ENCODE data around the gene TUG1. TPM values are rescaled to one million over a fixed set of nuclear protein-coding genes. Genes with fewer than 3 reads are reported as not detected.

The TUG1 gene
- total RNA-seq, 6 experiments from 2014 or later: 49.8 to 61.8 (median 56.3) TPM

GRCh38 chr22:30996462-30996861 is 27.4 kb downstream of the TUG1 start:
- TF ChIP-seq CTCF (IDR thresholded peaks at IDR 0.05): no peak
- Mint-ChIP-seq H3K4me1 (ENCODE audit: low read depth) (no peaks in the 10 kb centered on the region), H3K27me3 (ENCODE audit: insufficient read depth) (peaks cover 13% of the 10 kb centered on the region), H3K4me3 (no peak overlapping the region), H3K27ac (no peak overlapping the region), H3K36me3 (ENCODE audit: low read depth) (no peaks in the 10 kb centered on the region), H3K9me3 (0 out of 2 replicates have a peak, but pooled peaks cover 4% of the 10 kb centered on the region)
- no peak for DNase-seq

GRCh38 chr22:30998329-30998728 is 29.3 kb downstream of the TUG1 start:
- Mint-ChIP-seq H3K4me1 (ENCODE audit: low read depth) (no peaks in the 10 kb centered on the region), H3K4me3 (no peak overlapping the region), H3K9me3 (no peaks in the 10 kb centered on the region), H3K27ac (no peak overlapping the region), H3K36me3 (ENCODE audit: low read depth) (no peaks in the 10 kb centered on the region), H3K27me3 (ENCODE audit: insufficient read depth) (peaks cover 12% of the 10 kb centered on the region)
- no peak for DNase-seq
- no peak for TF ChIP-seq CTCF (IDR thresholded peaks at IDR 0.05)

GRCh38 chr22:31001124-31001770 is 32.2 kb downstream of the TUG1 start:
- peaks cover 5% of the 10 kb centered on the region; the same call in 1 of the 2 replicates for H3K36me3 Mint-ChIP-seq (ENCODE audit: low read depth)
- peaks cover 13% of the 10 kb centered on the region for H3K27me3 Mint-ChIP-seq (ENCODE audit: insufficient read depth)

GRCh38 chr22:31005535-31005934 is 36.5 kb downstream of the TUG1 start:
- H3K27ac Mint-ChIP-seq: no peak overlapping the region
- peaks cover 7% of the 10 kb centered on the region for H3K27me3 Mint-ChIP-seq (ENCODE audit: insufficient read depth)
- peaks cover 10% of the 10 kb centered on the region; the same call in 1 of the 2 replicates for H3K9me3 Mint-ChIP-seq
- H3K36me3 Mint-ChIP-seq (ENCODE audit: low read depth): peaks cover 5% of the 10 kb centered on the region
- no peak for TF ChIP-seq CTCF (IDR thresholded peaks at IDR 0.05)
- no peaks in the 10 kb centered on the region for H3K4me1 Mint-ChIP-seq (ENCODE audit: low read depth)
- no peak for DNase-seq
- no peak overlapping the region for H3K4me3 Mint-ChIP-seq

More at GRCh38 chr22:31001124-31001770, 32.2 kb downstream of the TUG1 start:
- DNase-seq: no peak
- H3K9me3 Mint-ChIP-seq: peaks cover 10% of the 10 kb centered on the region; the same call in 1 of the 2 replicates
- H3K4me3 Mint-ChIP-seq: no peak overlapping the region
- no peak for TF ChIP-seq CTCF (IDR thresholded peaks at IDR 0.05)
- no peak overlapping the region for H3K27ac Mint-ChIP-seq
- no peaks in the 10 kb centered on the region for H3K4me1 Mint-ChIP-seq (ENCODE audit: low read depth)

GRCh38 chr22:31019191-31019930 is 50.3 kb downstream of the TUG1 start:
- Mint-ChIP-seq H3K27ac (no peak overlapping the region), H3K27me3 (ENCODE audit: insufficient read depth) (peaks cover 22% of the 10 kb centered on the region), H3K9me3 (no peaks in the 10 kb centered on the region), H3K4me3 (no peak overlapping the region), H3K4me1 (ENCODE audit: low read depth) (no peaks in the 10 kb centered on the region), H3K36me3 (ENCODE audit: low read depth) (no peaks in the 10 kb centered on the region)
- DNase-seq: no peak
- TF ChIP-seq CTCF (IDR thresholded peaks at IDR 0.05): no peak

Data from HFFc6 (cell line).